HG02588 (cell line): ENCODE measurements around the gene CACTIN.
"Not testable (repeated sequence)": the region's sequence is repeated elsewhere in the genome, so short reads cannot be mapped to it uniquely, and the experiment has no call there.

Experiments
- ATAC-seq: cut with Tn5 transposase; IDR thresholded peaks from one replicate; pipeline ENCODE4 v1.9.1; 2021; ENCODE audit warnings: mild to moderate bottlenecking, moderate library complexity; ENCODE audit not compliant: unreplicated experiment

Gene CACTIN

GRCh38 chr19:3591876-3592613 is 34.5 kb downstream of the CACTIN start:
- ATAC-seq = no peak

DNA sequence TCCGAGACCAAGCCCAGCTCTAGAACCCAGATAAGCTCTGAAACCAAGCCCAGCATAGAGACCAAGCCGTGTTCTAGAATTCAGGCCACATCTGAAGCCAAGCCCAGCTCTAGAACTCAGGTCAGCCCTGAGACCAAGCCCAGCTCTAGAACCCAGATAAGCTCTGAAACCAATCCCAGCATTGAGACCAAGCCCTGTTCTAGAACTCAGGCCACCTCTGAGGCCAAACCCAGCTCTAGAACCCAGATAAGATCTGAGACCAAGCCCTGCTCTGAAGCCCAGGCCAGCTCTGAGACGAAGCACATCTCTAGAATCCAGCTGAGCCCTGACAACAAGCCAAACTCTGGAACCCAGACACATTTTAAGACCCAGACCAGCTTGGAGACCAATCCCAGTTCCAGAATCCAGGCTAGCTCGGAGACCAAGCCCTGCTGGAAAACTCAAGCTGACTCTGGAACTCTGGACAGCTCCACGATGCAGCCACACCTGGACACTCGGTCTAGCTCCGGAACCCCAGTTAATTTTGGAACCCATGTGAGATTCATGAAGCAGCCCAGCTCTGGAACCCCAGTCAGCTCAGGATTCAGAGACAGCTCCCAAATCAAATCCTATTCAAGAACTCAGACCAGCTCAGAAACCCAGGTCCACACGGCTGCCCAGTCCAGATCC is 35.5 kb downstream of the CACTIN start:
- ATAC-seq = no peak

DNA sequence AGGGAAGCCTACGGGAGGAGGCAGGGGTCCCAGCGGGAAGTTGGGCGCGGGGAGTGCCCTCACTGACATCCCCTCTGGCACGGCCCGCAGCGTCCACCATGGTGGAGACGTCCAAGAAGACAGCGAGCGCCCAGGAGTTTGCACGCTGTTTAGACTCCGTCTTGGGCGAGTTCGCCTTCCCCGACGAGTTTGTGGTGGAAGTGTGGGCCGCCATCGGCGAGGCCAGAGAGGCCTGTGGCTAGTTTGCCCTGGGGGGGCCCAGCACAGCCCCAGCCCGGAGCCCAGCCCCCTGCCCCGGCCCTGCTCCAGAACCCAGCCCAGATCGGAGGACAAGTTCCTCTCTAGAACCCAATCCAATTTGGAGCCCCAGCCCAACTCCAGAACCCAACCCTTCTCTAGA is 36.6 kb downstream of the CACTIN start:
- ATAC-seq = no peak

GRCh38 chr19:3589439-3589838 is 37.2 kb downstream of the CACTIN start:
- no peak for ATAC-seq

GRCh38 chr19:3586707-3587346 is 39.8 kb downstream of the CACTIN start:
- ATAC-seq = no peak

- ATAC-seq = no peak
Measured at GRCh38 chr19:3586127-3586626, 40.4 kb downstream of the CACTIN start.

- ATAC-seq = no peak
Measured at GRCh38 chr19:3585301-3586126, 41.1 kb downstream of the CACTIN start, which contains the start of gene GIPC3. TSS of gene GIPC3 (plus strand) at chr19:3585478. CDS start at chr19:3585598, 120 bp downstream.

GRCh38 chr19:3584036-3584802 is 42.4 kb downstream of the CACTIN start:
- ATAC-seq = not testable (repeated sequence)

GRCh38 chr19:3581792-3582191 is 44.8 kb downstream of the CACTIN start:
- not testable (repeated sequence) for ATAC-seq

- no peak for ATAC-seq
Measured at GRCh38 chr19:3580156-3580934, 46.2 kb downstream of the CACTIN start.

DNA sequence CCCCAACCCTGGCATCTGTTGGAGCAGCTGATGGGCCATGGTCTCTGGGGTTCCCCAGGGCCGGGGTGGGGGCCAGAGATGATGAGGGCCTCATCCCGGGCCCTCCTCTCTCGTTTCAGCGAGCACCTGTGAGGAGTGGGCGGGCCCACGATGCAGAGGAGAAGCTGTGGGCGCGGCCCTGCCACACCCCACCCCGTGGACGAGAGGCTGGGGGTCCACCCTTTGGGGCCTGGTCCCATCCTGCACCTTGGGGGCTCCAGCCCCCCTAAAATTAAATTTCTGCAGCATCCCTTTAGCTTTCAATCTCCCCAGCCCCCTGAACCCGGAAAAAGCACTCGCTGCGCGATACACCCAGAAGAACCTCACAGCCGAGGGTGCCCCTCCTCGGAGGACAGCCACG is 48.2 kb downstream of the CACTIN start:
- ATAC-seq = no peak

GRCh38 chr19:3577723-3578344 is 48.8 kb downstream of the CACTIN start:
- no peak for ATAC-seq

- no peak for ATAC-seq
Measured at GRCh38 chr19:3576696-3577443, 49.7 kb downstream of the CACTIN start.

DNA sequence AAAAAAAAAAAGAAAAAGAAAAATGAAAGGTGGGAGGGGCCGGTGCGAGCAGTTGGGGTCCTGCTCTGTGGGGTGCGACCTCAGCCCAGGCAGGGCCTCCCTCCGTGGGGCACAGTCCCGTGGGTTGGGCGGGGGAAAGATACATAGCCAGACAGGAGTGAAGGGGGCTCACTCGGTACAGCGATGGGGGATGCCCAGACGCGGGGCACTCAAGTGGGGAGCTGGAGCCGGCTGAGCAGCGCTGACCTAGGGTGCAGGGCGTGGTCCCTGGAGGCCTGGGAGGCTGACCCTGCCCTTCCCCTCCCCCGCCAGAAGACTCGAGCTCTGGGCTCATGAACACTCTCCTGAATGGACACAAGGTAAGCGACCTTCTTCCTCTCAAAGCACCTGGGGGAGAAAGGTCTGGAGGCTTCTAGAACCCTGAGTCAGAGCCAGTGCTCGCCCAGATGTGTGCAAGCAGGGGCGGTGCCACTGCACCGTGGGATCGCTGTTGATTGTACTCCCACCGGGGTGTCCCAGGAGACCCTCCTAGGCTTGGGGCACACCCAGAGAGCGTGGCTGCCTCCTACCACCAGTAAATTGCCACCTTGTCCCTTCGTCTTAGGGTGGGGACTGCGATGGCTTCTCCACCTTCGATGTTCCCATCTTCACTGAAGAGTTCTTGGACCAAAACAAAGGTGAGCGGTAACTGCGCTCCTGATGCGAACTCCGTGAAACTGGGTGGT is 50.5 kb downstream of the CACTIN start:
- no peak for ATAC-seq

DNA sequence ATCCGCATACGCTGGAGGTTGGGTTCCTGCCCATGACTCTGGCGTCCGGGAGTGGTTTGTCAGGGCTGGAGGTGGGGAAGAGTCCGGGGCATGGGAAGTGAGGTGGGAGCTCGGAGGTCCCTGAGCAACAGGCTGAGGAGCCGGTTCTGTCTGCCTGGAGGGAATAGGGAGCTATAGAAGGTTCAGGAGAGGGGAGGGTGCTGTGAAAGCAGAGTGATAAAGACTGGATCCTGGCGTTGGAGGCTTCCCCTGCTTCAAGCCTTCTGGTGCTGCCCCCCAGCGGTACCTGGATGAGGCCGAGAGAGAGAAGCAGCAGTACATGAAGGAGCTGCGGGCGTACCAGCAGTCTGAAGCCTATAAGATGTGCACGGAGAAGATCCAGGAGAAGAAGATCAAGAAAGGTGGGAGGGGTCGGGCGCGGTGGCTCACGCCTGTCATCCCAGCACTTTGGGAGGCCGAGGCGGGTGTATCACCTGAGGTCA is 51.3 kb downstream of the CACTIN start:
- no peak for ATAC-seq

- ATAC-seq = no peak
Measured at GRCh38 chr19:3573858-3574637, 52.5 kb downstream of the CACTIN start.
